NCI-H1436 treated with DMSO at 0.1 percent for 48 hours (cell line): ENCODE results near the gene PRKG2.

Experiments
- DNase-seq: peaks from one replicate; lab custom pipeline; 2025; lab: John Stamatoyannopoulos, UW

The PRKG2 gene

GRCh38 chr4:81096566-81096965 lies 118.5 kb downstream of the PRKG2 start:
- DNase-seq: no peak

DNA sequence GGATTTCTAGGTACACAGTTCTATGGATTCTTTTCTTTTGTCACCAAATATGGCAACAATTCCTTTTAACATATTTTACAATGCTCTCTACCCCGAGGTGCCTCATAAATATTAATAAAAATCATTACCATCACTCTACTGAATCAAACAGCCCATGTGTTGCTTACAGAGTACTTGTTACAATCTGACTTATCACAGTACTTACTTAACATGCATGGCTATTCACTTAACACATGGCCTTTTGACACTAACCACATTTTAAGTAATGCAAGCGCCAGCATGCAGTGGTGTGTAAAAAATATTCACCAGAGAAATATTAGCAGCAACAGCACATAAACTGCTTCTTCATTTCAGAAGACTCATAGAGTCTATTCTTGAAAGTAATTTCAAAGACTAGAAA lies 119.6 kb downstream of the PRKG2 start:
- DNase-seq: no peak

GRCh38 chr4:81093720-81094401 lies 121.2 kb downstream of the PRKG2 start:
- no peak for DNase-seq

DNA sequence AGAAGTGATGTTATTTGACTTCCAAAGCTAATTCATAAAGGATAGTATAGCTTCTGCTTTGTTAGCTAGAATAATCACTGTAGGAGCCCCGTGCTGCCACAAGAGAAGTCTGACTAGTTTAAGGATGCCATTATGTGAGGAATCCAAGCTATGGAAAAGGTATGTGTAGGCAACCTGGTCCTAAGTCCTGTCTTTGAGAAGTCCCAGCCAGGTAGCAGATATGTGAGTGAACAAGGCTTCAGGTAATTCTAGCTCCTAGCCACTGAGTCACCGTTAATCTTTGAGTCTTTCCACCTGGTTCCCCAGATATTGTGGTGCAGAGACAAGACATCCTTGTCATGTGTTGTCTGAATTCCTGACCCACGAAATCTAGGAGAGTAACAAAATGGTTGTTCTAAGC lies 129.0 kb downstream of the PRKG2 start:
- DNase-seq: no peak

GRCh38 chr4:81085291-81085690 lies 129.7 kb downstream of the PRKG2 start:
- no peak for DNase-seq

DNA sequence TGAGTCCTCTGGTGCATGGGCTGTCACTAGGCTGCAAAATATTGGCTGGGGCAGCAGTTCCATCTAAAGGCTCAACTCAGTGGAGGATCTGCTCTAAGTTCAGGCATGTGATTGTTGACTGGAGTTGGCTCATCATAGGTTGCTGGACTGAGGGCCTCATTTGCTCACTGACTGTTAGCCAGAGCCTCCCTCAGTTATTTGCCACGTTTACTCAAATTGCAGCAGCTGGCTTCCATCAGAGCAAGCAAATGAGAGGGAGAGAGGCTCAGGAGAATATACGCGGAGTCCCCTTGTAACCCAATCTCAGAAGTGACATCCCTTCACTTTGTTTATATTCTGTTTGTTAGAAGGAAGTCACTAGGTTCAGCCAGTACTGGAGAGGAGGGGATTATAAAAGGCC lies 130.4 kb downstream of the PRKG2 start:
- no peak for DNase-seq

DNA sequence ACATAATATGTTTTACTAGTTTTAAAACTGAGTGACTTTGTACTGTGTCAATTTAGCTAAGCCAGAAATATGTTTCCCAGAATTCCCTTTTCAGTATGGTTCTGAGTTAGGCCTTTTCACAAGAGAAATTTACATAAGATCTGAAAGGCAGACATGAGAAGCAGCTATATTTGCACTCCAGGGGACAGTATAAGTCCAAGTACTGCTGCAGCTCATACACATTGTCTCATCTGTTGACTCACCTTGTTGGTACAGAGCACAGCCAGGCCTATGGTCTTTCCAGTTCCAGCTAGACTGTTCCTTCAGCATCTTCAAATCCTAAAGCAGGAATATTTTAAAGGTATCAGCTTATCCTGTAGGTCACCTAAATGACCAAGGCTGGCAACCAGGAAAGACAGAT lies 131.0 kb downstream of the PRKG2 start:
- no peak for DNase-seq

- no peak for DNase-seq
Observed at GRCh38 chr4:81081156-81081555, 133.9 kb downstream of the PRKG2 start.

DNA sequence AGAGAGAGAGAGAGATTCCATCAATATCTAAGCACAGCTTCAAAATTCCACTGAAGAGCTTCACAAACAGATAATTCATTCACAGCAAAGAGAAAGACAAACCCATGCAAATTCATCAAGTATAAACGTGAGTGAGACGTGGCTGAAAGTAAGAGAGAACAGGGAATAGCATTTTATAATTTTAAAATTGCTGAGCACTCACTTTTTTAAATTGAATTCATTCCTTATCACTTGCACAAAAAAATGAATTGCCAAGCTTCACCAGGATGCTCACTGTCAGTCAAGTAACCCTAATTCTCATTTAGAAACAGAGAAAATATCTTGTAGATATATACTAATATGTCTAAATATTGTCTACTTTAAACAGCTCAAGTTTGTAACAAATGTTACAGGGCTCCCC lies 144.0 kb downstream of the PRKG2 start:
- no peak for DNase-seq

GRCh38 chr4:81069706-81070331 lies 145.2 kb downstream of the PRKG2 start:
- peak; percentile 48 for DNase-seq

DNA sequence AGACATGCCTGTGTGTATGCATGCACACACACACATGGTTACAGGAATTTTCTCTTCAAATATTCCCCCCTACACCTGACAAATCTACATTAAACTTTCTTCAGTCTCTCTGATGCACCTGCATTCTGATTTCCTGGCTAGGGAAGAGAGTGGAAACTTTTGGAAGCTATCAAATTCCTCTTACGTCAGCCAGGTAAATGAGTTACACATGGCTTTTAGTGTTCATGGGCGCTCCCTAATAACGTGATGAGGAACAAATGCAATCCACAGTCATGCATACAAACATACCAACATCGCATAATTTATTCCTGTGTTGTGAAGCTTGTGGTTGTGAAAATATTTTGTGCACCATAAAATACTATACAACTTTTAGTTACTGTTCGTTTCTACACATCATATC lies 149.6 kb downstream of the PRKG2 start:
- DNase-seq: no peak

DNA sequence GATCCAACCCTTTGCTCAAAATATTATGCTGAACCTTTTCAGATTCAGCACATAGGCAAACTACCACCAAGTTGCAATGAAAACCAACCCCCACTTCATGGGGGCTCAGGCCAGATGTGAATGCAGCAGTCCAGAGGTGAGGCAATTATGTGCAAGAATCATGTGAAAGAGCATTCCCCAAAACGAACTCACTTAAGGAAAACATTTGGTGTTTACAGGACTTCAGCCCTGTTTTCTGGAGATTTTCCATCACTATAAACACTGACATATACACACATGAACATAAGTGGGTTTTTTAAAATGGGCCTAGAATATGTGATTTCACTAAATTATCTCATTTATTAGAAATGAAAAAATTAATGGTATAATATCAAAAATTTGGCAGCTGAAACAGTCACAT lies 153.0 kb downstream of the PRKG2 start:
- DNase-seq: no peak

DNA sequence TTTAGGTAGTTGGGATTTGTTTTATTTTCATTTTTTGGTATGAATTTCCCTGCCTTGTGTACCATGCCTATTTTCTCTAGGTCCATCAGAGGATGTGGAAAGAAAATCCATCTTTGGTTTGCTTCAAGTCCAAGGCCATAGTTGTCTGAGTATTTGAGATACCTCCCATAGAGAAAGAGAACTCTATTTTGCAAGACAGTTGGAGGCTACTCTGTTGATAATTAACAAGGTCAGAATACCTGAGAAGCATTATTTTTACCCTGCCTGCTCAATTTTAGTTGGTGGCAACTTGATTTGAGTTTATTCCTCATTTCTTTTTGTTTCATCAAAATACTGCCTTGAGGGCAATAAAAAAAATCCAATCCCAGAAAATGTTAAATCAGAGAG lies 153.7 kb downstream of the PRKG2 start:
- DNase-seq: no peak

GRCh38 chr4:81060587-81061343 lies 154.3 kb downstream of the PRKG2 start:
- no peak for DNase-seq

GRCh38 chr4:81058621-81059020 lies 156.4 kb downstream of the PRKG2 start:
- no peak for DNase-seq

DNA sequence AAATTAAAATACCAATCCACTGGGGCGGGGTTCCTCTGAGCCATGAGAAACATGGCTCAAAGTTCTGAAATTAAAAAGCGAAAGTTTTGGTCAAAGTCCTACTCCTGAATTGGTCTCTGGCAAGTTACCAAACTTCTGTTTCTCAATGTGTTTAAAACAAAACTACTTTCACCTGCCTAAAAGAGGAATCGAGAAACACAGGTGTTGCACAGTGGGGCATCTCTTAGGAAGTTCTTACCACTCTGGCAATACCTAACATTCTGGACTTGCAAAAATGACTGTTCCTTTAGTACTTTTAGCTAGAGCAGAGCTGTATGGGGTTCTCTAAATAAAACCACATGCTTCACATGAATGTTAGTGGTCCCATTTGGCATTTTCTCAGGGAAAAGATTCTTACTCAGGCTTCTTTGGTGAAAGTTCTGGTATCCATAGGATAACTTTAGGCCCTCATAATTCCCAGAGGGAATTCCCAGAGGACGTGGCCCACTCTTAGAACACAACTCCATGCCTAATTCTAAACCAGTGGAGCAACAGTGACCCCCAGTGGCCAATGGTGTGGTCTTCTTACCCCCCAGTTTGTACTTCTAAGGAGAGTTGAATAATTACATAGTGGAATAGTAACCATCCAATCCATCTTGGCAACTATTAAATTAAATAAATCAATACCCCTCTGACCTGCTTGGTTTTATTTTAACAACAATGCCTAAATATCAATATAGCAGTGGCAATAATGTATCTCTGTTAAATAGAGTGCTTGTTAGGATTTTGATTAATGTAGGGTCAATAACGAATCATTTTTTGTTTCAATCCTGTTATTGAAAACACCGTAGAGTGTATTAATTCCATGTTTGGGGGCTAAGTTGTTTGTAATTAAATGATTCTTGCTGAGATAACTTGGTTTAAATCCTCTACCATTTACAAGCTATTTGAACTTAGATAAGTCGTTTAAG lies 162.6 kb downstream of the PRKG2 start:
- DNase-seq: no peak

DNA sequence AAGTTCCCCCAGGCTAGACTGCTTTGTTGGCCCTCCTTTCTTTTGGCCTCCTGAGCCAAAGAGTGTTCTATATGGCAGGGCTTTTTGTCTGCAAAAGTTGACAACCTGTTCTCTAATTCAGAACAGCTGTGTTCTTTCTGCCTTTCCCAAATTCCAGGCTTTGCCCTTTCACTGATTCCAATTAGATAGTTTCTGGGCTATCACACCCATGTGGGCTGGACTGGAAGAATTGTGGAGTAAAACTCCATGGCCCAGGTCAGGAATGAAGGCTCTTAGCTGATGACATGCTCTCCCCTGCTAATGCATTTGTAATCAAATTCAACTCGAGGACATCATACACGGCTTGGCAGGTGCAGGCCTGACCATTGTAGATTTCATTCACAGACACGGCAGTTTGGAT lies 165.1 kb downstream of the PRKG2 start:
- no peak for DNase-seq

- DNase-seq: no peak
Observed at GRCh38 chr4:81049330-81049729, 165.7 kb downstream of the PRKG2 start.

GRCh38 chr4:81042578-81043365 lies 172.2 kb downstream of the PRKG2 start:
- no peak for DNase-seq

DNA sequence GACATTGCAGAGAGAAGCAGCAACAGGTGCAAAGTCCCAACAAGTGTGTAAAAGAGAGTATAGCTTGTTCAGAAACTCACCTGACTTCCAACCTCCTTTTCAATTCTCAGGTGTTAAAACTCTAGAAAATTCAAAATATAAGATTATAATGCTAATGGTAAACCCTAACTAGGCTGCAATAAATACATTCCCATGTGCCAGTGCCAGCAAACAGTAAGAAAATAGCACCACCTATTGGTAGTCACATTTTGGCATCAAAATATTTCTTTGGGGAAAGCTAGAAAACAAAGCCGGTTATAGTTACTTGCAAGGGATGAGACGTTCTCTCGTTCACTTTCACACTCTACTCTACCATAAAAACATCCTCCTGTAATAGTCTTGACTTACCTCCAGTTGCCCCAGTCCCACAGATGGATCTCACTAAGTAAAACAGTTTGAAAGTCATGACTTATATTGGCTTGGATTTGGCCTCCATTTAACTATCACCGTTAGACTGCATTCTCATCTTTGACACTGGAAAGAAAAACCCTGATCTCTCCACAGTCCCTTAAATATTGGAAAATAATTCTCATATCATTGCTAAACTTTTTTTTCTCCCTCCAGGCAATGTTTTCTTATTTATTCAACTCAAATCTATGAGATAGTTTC lies 174.9 kb downstream of the PRKG2 start:
- DNase-seq: no peak
